Measurements from ENCODE around the gene NUP42. TPM values are rescaled to one million over a fixed set of nuclear protein-coding genes. Genes with fewer than 3 reads are reported as not detected.
A peak's percentile ranks its signal among the peaks of the same experiment; 100 is the strongest.

NUP42 gene
- total RNA-seq, 1 donor from 2014 or later = 16.7 TPM

- H3K4me1 ChIP-seq = no peaks in the 10 kb centered on the region
- no peak for DNase-seq (ENCODE audit: low spot score in 2 of 2)
- no peak for TF ChIP-seq CTCF (IDR thresholded peaks at IDR 0.05)
- intact Hi-C loops (cut with DNase I) = no loop called here
- no peaks in the 10 kb centered on the region for H3K27me3 ChIP-seq
- no peak overlapping the region for H3K4me3 ChIP-seq
- no peaks in the 10 kb centered on the region for H3K9me3 ChIP-seq
- peaks cover 0 to 23% of the 10 kb centered on the region in 2 donors for H3K36me3 ChIP-seq
- no peak overlapping the region for H3K27ac ChIP-seq
Observed at GRCh38 chr7:23168111-23168885, 13.6 kb upstream of the NUP42 start.

GRCh38 chr7:23175938-23176337 is 5.9 kb upstream of the NUP42 start:
- intact Hi-C loops (cut with DNase I) = no loop called here
- Histone ChIP-seq H3K27me3 (no peaks in the 10 kb centered on the region), H3K4me3 (no peak overlapping the region), H3K36me3 (peaks cover 0 to 13% of the 10 kb centered on the region in 2 donors), H3K27ac (no peak overlapping the region), H3K4me1 (peaks cover 0 to under 1% of the 10 kb centered on the region in 2 donors), H3K9me3 (no peaks in the 10 kb centered on the region)
- no peak for TF ChIP-seq CTCF (IDR thresholded peaks at IDR 0.05)
- DNase-seq (ENCODE audit: low spot score in 2 of 2) = no peak

GRCh38 chr7:23183279-23184012 is 1.6 kb downstream of the NUP42 start:
- intact Hi-C loops (cut with DNase I) = loop anchor here (5.0 to 10.0 kb wide), 2 partner anchors 501 to 1756 kb away; partner anchors contain the start of genes FAM221A and SP4
- no peak for DNase-seq (ENCODE audit: low spot score in 2 of 2)
- peaks cover 14 to 23% of the 10 kb centered on the region in 2 donors for H3K36me3 ChIP-seq
- TF ChIP-seq CTCF (IDR thresholded peaks at IDR 0.05) = no peak
- no peak overlapping the region for H3K27ac ChIP-seq
- no peaks in the 10 kb centered on the region for H3K9me3 ChIP-seq
- H3K27me3 ChIP-seq = no peaks in the 10 kb centered on the region
- peak overlapping the region; percentile 63 to 93 for H3K4me3 ChIP-seq
- H3K4me1 ChIP-seq = peaks cover 3 to 15% of the 10 kb centered on the region in 2 donors

- Histone ChIP-seq H3K4me1 (peaks cover 3 to 15% of the 10 kb centered on the region in 2 donors), H3K9me3 (no peaks in the 10 kb centered on the region), H3K36me3 (peaks cover 15 to 30% of the 10 kb centered on the region in 2 donors), H3K27me3 (no peaks in the 10 kb centered on the region), H3K27ac (no peak overlapping the region), H3K4me3 (no peak overlapping the region)
- DNase-seq (ENCODE audit: low spot score in 2 of 2) = no peak
- no peak for TF ChIP-seq CTCF (IDR thresholded peaks at IDR 0.05)
- intact Hi-C loops (cut with DNase I) = loop anchor here (5.0 to 10.0 kb wide), 2 partner anchors 501 to 1757 kb away; partner anchors contain the start of genes FAM221A and SP4
Observed at GRCh38 chr7:23184291-23184690, 2.4 kb downstream of the NUP42 start.

- no peaks in the 10 kb centered on the region for H3K27me3 ChIP-seq
- H3K4me1 ChIP-seq = peaks cover 3 to 15% of the 10 kb centered on the region in 2 donors
- no peak overlapping the region for H3K27ac ChIP-seq
- no peak for DNase-seq (ENCODE audit: low spot score in 2 of 2)
- intact Hi-C loops (cut with DNase I) = loop anchor here (5.0 to 10.0 kb wide), 2 partner anchors 500 to 1758 kb away; partner anchors contain the start of genes FAM221A and SP4
- peak in 2 of 3 experiments; percentile 42 to 60 for TF ChIP-seq CTCF (IDR thresholded peaks at IDR 0.05)
- no peaks in the 10 kb centered on the region for H3K9me3 ChIP-seq
- H3K36me3 ChIP-seq = peaks cover 18 to 35% of the 10 kb centered on the region in 2 donors
- no peak overlapping the region for H3K4me3 ChIP-seq
Observed at GRCh38 chr7:23184709-23185359, 3.0 kb downstream of the NUP42 start.
